Stimulated activated naive CD4-positive, alpha-beta T cell (primary cell): ENCODE results near the gene ZFAND4.
"Not testable (repeated sequence)": the region's sequence is repeated elsewhere in the genome, so short reads cannot be mapped to it uniquely, and the experiment has no call there.

Experiments
- DNase-seq, 6 experiments: peaks; one replicate each; lab custom pipeline; 2025; lab: John Stamatoyannopoulos, UW

ZFAND4 gene

DNA sequence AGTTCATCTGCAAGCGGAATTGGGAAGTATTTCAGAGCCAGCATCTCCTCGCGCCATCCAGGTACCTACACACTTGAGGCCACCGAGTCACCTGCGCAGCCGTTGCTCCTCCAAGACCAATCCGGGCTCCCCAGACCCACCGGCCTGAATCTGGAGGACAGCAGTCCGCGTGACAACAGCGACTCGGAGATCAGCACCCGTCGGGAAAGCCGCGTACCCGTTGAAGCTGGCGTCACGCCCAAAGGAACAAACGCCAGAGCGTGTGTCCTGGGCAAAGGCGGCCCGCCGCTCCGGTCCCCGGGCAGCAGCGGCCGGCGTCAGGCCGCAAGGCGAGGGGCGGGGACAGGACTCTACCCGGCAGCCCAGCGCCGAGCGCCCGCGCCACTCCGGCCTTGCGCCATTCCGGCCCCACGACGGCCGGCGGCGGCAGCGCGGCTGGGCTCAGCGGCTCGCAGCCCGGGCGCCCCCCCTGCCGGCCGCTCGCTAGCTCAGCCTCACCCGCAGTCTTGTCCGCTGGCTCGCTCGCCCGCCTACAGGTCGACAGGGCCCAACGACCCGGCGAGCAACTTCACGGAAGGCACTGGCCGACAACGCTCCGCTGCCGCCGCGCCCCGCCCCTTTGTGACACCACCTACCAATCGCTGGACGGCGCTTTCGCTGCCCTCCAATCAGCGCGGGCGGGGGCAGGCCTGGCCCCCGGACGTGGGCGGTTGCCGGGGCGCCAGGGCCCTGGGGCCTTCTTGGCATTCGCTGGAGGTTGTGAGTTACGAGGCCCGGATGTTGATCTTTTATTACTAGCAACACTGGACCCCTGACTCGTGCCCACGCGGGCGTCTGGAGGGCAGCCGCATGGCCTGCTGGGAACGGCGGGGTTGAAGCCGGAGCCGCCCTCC, at the start of gene ZFAND4:
TSS of gene ZFAND4 (minus strand) at position 592 of the 893 bp plus-strand sequence. CDS start 9,047 bp downstream, outside the sequence.
- peak; percentile 84 to 92 (median 88) for DNase-seq

DNA sequence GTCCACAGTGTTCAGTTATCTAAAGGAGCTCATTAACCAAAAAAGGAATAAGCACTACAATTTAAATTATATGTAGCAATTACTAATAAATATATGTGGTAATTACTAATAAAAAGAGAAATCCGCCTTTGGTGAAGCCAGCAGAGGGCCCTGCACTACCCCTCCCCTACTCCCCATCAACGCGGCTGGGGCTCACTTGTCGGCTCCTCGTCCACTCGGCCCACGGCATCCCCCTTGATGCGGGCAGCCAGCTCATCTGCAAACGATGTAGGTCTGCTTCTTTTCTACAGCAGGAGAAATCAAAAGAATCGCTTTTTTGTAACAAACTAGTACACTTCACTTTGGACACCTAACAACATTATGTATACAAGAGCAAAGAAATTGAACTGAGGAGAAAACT, 48.9 kb upstream of the ZFAND4 start:
- not testable (repeated sequence) for DNase-seq

DNA sequence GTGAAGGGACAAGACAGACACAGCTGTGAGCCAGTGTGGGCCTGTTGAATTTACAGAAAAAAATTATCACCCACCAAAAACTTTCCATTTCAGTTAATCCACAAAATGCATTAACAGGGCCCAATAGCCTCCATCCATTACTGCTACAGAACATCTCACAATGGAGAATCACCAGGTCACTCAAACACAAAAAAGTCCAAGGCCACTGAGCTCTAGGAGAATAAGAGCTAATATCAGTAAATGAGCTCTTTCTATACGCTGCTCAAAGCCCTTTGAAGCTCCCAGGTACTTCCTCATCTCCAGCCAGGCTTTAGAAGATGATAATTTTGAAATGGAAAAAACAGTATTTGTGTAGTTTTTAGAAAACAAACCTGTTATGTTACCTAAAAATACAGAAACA, 45.1 kb upstream of the ZFAND4 start:
- DNase-seq = not testable (repeated sequence)

DNA sequence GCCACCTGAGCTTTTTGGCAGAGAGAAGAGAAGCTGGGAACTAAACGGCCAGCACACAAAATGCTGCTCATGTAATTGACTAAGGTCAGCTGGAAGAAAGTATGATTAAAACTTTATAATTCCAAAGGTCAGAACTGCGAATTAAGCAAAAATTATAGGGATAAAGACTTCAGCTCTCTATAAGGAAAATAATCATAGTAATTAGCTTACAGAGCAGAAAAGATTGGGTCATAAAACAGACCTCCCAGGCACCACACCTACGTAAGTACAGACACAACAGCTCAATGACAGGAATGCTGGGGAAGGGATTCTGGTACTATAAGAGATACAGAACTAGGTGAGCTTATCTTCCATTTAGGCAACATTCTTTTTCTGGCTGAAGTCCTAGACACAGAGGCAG, 44.5 kb upstream of the ZFAND4 start:
- not testable (repeated sequence) for DNase-seq

DNA sequence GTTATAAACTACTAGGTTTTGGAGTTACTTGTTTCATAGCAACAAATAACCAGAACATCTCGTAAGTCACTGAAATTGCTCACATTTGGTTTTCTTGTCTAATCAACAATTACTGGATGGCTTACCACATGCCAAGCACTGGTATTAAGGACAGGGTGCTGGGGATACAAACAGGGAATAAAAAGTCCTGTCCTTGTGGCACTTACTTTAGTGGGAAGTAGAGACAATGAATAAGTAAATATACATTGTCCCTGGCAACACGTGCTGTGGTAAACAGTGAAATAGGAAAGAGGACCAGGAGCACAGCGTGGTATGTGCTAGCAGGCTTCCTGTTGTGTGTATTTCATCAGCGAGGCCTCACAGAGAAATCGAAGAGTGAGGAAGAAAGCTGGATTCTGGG, 38.7 kb upstream of the ZFAND4 start:
- DNase-seq = not testable (repeated sequence)

DNA sequence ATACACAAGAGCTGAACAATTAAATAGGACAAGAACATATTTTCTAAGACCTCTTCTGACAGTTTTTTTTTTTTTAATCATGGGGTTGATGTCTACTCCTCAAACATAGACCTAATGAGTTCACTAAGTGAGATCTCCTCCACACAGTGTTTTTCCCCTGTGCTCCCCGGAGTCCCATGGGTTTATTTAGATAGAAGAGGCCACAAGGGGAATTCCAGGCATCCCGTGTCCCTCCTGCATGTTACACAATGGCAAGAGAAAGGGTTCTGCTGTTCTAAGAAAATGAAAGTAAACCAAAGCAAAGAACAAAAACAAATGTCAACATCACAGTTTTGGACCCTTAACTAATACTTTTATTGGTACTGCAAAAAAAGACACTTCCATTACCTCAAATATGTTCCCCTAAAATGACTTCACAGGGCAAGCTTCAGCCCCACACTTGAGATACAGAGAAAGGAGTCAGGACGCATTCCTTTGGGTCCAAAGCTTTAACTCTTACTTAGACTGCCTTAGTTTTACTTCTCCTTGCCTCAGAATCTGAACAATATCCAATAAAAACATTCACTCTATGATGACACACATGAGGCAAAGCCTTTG, 37.7 kb upstream of the ZFAND4 start:
- DNase-seq = not testable (repeated sequence)

DNA sequence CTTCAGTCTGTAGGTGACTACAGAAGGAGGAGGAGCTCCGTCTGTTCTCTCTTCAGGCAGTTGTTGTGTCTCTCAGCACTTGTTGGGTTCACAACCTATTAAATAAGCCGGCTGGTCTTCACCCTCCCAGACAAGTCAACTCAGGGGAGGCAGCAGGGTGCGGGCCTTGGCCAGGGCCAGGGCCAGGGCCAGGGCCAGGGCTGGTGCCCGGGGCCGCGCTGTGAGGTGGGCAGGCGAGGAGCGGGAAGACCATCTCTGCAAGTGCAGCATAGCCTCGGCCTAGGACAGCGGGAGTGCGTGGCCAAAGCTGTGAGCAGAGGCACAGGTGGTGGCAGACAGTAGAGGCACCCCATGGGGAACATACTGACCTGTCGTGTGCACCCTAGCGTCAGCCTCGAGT, 5.9 kb upstream of the ZFAND4 start:
- DNase-seq = not testable (repeated sequence)

DNA sequence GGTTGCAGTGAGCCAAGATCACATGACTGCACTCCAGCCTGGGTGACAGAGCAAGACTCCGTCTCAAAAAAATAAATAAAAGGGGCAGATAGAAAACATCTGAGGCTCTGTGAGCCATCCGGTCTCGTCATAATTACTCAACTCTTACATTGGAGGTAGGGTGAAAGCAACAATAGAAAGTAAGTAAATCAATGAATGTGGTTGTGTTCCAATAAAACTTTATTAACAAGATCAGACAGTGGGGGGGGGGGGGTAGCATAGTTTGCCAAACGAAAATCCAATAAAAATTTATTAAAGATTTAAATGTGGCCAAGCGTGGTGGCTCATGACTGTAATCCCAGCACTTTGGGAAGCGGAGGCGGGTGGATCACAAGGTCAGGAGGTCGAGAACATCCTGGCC, 2.8 kb upstream of the ZFAND4 start:
- DNase-seq = no peak

DNA sequence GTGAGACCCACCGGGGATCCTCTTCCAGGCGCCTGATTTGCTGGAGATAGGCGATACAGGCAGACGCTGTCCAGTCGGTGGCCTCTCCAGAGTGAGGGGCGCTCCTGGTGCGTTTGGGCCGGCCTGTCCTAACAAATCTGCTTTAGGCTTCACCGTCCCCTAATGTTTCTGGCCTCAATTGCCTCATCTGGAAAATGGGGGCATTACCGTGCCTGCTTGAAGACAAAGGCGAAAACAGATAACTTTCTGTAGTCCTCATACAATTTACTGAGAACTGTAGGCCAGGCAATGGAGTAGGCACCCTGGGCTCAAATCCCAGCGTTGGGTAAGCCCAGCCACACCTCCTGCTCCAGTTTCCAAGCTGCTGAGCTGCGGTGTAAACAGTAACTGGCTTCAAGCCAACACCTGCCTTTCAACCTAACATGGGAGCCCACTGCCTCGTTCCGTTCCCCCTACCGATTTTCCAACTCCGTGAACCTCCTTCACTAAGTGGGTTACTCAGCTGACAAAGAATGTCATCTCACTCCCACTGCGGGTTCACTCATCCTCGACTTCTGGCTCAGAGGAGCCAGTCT, 589 bp upstream of the ZFAND4 start:
- peak in 1 of 6 experiments; percentile 17 for DNase-seq

DNA sequence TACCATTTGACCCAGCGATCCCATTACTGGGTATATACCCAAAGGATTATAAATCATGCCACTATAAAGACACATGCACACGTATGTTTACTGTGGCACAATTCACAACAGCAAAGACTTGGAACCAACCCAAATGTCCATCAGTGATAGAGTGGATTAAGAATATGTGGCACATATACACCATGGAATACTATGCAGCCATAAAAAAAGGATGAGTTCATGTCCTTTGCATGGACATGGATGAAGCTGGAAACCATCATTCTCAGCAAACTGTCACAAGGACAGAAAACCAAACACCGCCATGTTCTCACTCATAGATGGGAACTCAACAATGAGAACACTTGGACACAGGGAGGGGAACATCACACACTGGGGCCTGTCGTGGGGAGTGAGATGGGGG, 1.3 kb downstream of the ZFAND4 start:
- not testable (repeated sequence) for DNase-seq

DNA sequence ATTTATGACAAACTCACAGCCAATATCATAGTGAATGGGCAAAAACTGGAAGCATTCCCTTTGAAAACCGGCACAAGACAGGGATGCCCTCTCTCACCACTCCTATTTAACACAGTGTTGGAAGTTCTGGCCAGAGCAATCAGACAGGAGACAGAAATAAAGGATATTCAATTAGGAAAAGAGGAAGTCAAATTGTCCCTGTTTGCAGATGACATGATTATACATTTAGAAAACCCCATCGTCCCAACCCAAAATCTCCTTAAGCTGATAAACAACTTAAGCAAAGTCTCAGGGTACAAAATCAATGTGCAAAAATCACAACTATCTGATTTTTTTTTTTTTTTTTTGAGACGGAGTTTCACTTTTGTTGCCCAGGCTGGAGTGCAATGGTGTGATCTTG, 2.7 kb downstream of the ZFAND4 start:
- DNase-seq = not testable (repeated sequence)

DNA sequence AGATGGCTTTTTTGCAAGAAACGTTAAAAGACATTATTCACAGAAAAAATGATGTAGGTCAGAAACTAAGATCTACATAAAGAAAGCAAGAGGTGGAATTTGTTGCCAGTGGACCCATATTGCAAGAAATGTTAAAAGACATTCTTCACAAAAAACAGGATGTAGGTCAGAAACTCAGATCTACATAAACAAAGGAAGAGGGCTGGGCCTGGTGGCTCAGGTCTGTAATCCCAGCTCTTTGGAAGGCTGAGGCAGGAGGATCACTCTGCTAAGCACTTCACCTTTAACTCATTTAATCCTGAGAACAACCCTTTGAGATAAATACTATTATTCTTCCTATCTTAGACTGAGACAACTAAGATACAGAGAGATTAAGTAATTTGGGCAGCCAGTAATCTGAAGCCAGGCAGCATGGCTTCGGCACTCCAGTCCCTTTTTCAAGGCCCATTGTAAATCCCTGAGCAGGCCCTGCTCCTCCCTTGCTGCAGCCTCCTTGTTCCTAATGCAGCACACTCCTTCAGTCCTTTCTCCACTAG, 11.6 kb downstream of the ZFAND4 start:
- no peak for DNase-seq

DNA sequence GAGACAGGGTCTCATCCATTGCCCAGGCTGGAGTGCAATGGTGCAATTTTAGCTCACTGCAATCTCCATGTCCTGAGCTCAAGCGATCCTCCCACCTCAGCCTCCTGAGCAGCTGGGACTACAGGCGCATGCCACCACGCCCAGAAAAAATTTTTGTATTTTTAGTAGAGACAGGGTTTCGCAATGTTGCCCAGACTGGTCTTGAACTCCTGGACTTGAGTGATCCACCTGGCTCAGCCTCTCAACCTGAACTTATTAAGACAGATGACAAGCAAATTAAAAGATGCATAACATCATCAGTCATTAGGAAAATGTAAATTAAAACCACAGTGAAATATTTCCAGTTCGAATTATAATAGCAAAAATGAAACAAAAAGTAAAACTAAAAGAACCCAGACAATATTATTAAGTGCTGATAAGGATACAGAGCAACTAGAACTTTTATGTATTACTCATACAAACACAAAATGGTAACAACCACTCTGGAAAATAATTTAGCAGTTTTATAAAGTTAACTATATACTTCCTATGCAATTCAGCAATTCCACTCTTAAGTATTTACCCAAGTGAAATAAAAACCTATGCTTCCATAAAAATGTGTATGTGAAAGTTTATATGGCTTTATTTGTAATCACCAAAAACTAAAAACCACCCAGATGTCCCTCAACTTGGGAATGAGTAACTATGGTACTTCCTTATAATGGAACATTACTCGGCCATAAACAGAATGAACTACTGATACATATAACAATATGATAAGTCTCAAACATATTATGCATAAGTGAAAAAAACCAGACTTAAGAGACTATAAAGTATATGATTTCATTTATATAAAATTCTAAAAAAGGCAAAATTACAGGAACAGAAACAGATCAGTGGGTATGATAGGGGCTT, 15.3 kb downstream of the ZFAND4 start:
- DNase-seq = no peak

DNA sequence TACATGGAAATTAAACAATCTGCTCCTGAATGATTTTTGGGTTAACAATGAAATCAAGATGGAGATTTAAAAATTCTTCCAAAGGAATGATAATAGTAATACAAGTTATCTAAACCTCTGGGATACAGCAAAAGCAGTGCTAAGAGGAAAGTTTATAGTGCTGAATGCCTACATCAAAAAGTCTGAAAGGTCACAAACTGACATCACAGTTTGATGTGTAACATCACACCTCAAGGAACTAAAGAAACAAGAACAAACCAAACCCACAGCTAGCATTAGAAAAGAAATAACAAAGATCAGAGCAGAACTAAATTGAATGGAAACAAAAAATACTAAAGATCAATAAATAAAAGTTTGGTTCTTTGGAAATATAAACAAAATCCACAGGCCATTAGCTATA, 17.4 kb downstream of the ZFAND4 start:
- no peak for DNase-seq

DNA sequence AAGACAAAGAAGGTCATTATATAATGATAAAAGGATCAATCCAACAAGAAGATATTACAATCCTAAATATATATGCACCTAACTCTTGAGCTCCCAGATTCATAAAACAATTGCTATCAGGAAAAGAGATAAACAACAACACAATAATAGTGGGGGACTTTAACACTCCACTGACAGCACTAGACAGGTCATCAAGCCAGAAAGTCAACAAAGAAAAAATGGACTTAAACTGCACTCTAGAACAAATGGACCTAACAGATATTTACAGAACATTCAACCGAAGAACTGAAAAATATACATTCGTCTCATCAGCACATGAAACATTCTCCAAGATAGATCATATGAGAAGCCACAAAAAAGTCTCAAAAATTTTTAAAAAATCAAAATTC, 17.8 kb downstream of the ZFAND4 start:
- DNase-seq = not testable (repeated sequence)

DNA sequence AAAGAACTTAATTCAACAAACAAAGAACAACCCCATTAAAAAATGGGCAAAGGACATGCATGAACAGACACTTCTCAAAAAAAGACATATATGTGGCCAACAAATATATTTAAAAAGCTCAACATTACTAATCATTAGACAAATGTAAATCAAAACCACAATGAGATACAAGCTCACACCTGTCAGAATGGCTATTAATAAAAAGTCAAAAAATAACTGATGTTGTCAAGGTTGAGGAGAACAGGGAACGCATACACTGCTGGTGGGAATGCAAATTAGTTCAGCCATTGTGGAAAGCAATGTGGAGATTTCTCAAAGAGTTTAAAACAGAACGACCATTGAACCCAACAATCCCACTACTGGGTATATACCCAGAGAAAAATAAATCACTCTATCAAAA, 19.1 kb downstream of the ZFAND4 start:
- no peak for DNase-seq

DNA sequence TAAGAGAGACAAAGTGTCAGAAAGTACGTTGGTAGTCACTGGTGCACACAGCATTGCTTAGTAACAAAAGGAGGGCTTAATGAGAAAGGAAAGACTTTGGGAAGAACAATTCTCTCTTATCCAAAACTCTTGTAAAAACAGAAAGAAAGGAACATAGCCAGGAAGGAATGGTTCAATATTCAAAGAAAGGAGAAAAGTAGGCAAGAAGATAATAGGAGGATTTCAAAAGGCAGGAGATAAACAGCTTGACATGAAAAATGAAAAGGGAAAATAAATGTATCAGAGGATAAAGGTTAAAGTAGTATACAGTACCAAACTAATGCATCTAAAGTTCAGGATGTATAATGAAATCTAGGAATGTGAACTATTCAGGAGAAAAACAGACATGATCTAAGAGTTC, 20.1 kb downstream of the ZFAND4 start:
- no peak for DNase-seq

DNA sequence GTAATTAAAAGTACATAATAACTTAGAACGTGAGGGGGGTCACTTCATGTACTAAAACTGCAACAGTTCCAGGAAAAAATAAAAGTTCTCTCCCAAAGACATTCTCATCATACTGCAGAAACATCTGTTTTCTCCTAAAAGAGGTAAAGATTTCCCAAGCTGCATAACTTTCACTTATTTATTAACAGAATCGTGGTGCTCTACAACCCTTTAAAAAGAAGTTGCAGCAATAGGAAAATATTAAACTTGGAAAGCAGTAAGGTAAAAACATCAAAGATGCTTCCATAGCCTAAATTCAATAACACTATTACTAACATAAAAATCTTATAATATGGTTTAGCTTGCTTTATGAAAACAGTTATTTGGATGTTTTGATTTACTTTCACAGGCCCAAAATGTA, 23.3 kb downstream of the ZFAND4 start:
- no peak for DNase-seq

DNA sequence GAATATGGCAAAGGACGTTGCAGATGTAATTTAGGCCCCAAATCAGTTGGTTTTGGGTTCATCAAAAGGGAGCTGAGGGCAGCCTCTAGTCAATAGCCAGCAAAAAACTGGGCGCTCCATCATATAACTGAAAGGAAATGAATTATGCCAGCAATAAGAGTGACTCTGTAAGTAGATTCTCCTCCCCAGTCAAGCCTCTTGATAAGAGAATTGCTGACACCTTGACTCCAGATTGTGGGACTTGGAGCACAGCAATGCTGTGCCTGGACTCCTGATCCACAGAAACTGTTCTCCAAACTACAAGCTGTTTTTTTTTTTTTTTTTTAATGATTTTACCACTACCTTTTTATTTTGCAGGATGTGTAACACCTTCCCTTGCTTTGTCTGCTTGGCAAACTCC, 25.5 kb downstream of the ZFAND4 start:
- no peak for DNase-seq

DNA sequence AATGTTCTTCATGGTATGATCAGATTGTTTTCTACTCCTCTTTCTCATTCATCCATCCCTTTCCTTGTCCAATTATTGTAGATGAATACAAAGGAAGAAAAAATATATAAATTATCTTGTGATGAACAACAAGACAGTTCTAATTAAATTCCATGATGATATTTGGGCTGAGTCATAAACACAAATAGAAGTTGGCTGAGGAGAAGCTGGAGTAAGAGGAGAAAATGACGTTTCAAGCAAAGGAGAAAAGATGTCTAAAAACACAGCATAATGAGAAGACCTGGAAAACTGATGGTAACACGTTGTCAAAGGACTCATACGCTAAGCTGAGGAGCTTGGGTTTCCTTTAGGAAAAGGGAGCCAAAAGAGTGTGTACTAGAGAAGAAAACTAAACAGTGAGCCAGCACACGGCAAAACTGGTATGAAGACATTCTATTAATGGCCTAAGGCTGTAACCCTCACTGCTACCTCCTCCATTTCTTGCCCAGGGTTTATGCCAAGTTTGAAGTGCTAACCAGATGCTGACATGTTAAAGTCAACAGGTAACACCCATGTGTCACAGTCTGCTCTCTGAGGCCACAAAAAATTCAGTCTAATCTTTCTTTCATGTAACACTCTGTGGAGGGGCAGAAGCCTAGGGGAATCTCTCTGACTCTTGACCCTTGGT, 26.1 kb downstream of the ZFAND4 start:
- no peak for DNase-seq

DNA sequence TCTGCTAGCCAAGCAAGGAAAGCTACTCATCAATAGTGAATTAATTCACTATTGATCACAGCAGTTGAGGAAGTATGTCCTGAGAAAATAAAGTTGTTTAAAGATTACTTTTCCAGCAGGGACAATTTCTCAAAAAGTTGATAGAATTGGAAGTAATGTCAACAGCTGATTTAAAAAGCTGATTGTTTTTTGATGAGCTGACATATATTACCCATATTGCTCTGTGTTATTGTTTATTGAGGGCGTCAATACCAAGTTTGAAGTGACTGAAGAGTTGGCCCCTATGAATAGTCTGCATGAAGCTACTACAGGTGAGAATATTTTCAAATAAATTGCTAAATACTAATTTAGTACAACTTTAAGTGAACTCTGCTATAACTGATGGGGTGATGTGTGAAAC, 28.0 kb downstream of the ZFAND4 start:
- no peak for DNase-seq
